NCI-H510A (cell line): ENCODE results near the gene ARHGEF4.

Experiments
- DNase-seq: peaks from one replicate; lab custom pipeline; 2025; lab: John Stamatoyannopoulos, UW

Gene ARHGEF4

GRCh38 chr2:130834931-130835765 lies 1.6 kb upstream of the ARHGEF4 start:
- no peak for DNase-seq

DNA sequence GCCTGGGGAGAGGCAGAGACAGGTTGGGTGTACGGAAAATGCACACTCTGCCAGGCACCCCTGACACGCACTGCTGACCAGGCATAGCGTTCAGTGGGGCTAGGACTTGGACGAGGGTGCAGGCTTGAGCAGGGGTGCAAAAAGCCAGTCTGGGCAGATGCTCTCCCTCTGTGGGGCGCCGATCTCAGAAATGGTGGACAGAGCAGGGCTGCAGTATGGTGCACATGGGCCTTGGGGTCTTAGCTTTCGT lies 1.0 kb upstream of the ARHGEF4 start:
- no peak for DNase-seq

DNA sequence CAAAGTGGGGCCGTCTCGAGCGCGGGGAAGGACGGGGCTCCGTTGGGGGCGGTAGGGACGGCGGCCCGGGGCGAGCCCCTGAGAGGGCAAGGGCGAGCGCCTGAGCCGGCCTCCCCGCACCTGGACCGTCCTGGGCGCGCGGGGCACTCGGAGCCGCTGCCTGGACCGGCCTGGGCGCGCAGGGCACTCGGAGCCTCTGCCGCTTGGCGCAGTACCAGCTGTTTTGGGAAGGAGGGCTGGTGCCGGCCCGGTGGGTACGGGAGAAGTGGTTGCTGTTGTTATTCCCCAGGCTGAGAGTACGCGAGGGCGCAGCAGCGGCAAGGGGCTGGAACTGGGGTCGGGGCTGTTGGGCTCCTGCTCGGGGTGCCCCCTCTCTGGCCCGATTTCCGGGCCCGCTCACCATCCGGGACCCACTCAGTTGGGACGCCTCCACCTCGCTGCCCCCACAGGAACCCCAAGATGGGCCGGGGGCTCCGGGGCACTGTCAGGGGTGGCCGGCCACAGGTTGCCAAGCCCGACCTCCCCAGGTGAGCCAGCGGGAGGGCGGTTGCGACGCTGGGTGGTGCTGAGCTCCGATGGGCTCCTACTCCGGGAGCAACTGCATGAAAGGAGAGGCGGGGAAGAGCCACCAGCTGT lies 579 bp downstream of the ARHGEF4 start:
- no peak for DNase-seq

- no peak for DNase-seq
These were observed 1.3 kb downstream of the ARHGEF4 start for GRCh38 chr2:130837811-130838565.

DNA sequence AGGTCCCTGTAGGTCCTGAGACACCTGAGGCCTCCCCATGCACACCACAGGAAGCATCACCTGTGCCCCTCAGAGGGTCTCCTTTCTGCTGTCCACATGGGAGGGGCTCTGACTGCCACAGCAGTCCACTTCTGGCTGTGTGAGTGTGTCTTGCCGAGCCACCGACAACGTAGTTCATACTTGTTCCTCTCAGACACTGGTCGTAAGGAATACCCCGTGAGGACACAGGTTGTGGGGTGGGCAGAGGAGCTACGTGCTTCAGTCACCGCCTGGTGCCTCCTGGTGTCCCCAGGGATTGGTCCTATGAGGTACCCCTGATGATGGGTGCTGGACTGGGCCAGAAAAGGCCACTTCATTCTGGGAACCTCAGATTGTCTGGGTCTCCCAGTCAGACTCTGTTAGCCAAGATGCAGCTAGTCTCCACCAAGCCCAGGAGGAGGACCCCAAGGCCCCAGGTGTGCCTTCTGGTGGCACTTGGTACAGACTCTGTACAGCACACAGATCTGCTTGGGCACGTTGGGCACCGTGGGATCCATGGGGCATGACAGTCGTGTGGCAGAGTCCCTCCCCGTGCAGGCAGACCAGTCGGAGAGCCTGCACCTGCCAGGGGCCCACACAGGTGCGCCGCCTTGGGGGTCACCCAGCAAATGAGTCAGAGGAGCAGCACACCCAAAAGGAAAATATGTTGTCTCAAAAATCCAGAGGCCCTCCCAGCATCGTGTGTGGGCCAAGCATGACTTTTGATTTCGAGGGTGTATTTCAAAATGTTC lies 2.5 kb downstream of the ARHGEF4 start:
- no peak for DNase-seq

DNA sequence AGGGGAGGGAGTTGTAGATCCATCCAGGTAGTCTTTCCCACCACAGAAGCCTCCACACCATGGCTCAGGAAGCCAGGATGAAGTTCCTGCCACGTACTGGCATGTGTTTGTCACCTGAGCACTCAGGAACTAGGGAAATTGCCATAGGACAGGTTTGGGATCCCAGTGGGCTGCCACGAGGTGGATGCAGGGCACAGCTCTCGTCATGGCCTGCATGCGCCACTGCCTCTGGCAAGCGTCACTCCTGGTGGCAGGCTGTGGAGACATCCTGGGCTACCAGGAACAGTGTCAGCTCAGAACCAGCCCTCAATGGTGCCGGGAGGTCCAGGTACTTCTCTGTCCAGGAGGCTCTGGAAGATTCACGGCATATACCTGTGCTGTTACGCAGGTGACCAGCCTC lies 3.8 kb downstream of the ARHGEF4 start:
- DNase-seq, result no peak

- DNase-seq, result no peak
These were observed 5.1 kb downstream of the ARHGEF4 start for GRCh38 chr2:130841741-130842365.

DNA sequence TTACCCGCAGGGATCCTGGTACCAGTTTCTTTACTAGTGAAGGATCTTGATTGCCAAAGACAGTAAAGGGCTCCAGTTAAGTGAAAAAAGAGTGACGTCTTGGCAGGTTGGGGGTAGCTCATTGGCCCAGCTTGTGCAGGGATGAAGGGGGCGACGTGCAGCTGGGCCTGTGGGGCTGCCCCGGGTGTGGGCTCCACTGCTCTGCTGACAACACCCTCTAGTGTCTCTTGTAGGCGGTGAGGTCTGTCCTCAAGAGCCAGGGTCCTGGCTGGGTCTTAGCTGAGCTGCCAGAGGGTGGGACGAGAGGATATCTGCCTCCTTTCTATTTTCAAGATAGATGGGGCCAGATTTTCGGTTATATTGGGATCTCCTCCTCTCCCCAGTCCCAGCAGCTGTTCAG lies 6.1 kb downstream of the ARHGEF4 start:
- DNase-seq, result no peak

DNA sequence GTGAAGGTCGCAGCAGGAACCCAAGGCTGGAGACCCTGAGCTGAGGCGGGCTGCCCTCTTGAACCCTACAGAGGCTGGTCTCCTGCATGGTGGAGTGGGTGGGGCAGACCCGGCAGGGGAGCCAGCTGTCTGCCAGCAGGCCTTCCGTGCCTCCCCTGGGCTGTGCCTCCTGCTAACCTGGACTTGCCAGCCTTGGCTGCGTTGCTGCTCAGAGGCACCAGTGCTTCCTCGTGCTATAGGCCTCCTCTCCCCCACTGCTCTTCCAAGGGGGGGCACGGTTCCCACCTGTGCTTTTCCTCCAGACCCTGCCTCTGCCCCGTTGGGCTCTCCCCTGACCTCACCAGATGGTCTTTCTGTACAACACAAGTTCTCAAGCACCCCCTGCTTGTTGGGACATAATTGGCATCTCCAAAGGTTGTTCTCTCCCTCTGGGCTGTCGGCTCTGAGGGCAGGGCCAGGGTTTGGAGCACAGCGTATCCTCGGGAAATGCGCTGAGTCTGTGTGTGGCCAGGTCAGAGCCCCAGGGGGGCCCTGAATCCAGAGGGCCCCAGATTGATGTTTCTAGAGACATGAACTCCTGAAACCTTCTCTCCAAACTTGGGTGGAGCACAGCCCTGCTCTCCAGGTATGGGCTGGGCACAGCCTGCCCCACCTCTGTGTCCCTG lies 6.7 kb downstream of the ARHGEF4 start:
- DNase-seq, result no peak

DNA sequence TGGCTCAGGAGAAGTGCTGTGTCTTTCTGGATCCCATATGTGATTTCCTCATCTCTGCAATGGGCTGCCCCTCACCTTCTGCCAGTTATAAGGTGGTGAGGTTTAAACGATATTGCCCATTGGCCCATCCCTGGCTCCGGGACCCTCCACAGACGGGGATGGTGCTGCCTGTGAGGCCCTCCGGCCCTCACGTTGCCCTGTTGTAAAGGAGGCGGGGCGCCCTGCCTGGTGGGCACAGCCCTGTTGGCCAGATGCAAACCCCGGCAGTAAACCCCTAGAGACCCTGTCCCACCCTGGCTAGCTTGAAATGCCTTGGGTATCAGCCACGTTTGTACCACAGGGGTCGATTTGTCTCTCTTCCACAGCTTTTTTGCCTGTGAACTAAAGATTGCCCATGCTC lies 7.4 kb downstream of the ARHGEF4 start:
- DNase-seq, result no peak

- no peak for DNase-seq
These were observed 8.9 kb downstream of the ARHGEF4 start for GRCh38 chr2:130845505-130846085.

- no peak for DNase-seq
These were observed 9.5 kb downstream of the ARHGEF4 start for GRCh38 chr2:130846233-130846632.

GRCh38 chr2:130846686-130847375 lies 10.1 kb downstream of the ARHGEF4 start:
- no peak for DNase-seq

DNA sequence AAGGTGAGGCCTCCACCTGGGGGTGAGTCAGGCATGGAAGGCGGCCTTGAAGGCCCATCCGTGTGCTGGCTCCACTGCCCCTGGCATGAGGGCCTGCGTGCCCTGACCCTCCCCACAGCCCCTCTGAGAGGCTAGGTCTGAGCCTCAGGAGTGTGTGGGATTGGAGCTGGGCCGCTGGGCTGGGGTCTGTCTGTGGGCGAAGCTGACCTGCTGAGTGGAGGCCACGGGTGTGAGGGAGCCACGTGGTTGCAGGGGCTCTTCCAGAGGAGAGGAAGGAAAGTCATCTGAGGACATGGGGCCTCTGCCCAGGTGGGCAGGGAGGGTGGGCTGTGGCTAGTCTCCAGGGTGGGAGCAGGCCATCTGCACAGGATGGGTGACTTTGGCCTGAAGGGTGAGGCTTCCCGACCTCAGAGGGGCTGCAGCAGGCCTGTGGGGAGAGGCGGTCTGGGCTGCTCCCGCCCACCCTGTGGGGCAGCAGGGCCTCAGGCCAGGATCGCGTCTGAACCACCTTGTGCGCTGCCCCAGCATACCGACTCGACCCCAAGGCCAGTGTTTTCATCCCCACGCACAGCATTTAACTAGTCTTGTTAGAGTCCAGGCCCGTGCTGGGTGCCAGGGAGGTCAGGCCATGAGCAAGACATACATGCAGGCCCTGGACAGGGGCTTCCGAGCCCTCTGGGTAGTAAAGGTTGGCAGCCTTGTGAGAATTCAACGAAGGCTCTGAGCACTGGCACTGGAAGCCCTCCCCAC lies 11.2 kb downstream of the ARHGEF4 start:
- no peak for DNase-seq

GRCh38 chr2:130848526-130849210 lies 12.0 kb downstream of the ARHGEF4 start:
- DNase-seq, result no peak

DNA sequence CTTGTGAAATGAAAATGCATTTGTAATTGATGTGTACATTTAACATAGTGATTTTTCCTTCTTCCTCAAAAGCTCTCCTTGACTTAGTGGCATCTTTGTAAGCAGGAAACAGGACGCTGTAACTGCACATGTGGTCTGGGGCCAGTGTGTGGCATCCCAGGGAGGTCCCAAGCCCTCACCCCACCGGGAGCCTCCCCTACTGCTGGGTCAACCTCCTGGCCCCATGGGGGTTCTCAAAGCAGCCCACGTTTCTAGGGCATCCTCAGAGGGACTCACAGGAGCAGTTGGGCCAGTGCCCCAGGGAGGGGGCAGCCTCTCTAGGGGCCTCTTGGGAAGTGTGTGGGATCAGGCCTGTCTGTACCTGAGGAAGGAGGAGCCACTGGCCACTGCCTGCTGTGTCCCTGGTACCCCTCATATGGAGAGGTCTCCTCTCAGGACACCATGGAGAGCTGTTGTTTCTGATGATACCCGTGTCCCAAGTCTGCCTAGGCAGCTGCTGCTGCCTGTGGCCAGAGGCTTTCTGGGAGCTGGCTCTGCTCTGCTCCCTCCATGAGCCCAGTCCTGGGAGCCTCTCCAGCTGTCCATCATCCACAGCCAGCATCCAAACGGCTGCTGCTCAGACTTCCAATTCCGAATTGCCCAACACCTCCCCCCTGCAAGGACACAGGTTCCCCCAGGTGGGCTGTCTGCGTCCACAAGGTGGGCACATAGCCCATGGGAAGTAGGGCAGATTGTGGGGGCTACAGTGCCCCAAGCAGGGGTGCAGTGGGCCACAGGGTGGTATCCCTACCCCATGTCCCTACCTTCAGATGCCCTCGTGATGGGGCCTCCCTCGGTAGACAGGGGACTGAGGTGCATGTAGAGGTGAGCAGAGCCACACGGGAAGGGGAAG lies 13.4 kb downstream of the ARHGEF4 start:
- DNase-seq, result no peak

DNA sequence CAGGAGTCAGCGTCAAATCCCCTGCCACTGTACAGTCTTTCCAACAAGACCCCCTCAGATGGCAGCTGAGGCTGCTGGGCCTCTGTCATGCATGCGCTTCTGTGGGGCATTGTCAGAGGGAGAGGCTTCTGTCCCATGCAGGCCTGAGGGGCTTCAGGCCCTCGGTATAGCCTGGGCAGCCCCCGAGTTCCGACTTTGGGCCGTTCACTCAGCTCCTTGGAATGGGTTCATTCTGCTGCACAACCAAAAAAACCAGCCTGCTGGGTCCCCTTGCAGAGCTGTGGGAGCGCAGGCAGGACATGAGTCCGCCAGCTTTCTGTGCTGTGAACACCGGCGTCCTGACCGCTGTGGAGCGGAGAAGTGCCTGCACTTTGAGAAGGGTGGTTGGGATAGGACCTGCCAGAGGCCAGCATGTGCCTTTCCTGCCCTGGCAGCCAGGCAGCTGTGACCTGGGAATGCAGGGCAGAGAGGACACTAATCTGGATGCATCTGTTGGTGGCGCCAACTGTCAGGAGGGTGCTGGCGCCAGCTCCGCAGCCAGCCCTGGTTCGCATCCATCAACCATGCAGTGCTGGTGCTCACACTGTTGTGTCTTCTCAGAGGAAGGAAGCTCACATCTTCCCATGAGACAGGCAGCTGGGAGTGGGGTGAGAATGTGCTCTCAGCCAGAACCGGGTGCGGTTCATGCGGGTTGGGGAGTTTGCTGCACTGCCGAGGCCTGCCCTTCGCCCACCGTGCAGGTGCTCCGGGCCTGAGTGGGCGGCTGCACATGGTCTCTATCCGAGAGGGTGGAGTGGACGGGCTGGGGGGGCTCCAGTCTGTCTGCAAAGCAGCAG lies 14.3 kb downstream of the ARHGEF4 start:
- no peak for DNase-seq
